GM10266 (cell line): ENCODE results near the gene NID1.
"Not testable (repeated sequence)": the region's sequence is repeated elsewhere in the genome, so short reads cannot be mapped to it uniquely, and the experiment has no call there.

Experiments
- DNase-seq: peaks from one replicate; pipeline ENCODE4 v3.0.0; 2012; ENCODE audit errors: extremely low spot score
- TF ChIP-seq, protein P1 (sequence below): IDR thresholded peaks from 2 replicates; pipeline ENCODE4 v1.5.1; 2012; ENCODE audit warnings: mild to moderate bottlenecking, low read depth; ENCODE audit not compliant: control insufficient read depth, insufficient read depth; ENCODE audit errors: missing control alignments

NID1 gene

DNA sequence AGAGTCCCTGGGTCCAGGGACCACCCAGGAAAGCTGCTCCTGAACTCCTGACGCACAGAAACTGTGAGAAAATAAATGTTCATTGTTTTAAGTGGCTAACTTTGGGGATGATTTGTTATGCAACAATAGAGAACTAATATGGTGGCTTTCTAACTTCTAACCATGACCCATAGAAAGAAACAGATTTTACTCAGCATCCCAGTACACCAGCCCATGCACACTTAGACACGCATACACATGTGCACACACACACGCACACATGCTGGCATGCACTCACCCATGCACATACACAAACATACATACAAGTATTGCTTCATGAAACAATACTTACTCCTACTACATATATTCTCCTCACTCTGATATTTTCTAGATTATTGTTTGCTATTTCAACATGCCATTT, 57.1 kb downstream of the NID1 start:
- TF ChIP-seq, protein P1, sequence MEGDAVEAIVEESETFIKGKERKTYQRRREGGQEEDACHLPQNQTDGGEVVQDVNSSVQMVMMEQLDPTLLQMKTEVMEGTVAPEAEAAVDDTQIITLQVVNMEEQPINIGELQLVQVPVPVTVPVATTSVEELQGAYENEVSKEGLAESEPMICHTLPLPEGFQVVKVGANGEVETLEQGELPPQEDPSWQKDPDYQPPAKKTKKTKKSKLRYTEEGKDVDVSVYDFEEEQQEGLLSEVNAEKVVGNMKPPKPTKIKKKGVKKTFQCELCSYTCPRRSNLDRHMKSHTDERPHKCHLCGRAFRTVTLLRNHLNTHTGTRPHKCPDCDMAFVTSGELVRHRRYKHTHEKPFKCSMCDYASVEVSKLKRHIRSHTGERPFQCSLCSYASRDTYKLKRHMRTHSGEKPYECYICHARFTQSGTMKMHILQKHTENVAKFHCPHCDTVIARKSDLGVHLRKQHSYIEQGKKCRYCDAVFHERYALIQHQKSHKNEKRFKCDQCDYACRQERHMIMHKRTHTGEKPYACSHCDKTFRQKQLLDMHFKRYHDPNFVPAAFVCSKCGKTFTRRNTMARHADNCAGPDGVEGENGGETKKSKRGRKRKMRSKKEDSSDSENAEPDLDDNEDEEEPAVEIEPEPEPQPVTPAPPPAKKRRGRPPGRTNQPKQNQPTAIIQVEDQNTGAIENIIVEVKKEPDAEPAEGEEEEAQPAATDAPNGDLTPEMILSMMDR: no peak
- no peak for DNase-seq

DNA sequence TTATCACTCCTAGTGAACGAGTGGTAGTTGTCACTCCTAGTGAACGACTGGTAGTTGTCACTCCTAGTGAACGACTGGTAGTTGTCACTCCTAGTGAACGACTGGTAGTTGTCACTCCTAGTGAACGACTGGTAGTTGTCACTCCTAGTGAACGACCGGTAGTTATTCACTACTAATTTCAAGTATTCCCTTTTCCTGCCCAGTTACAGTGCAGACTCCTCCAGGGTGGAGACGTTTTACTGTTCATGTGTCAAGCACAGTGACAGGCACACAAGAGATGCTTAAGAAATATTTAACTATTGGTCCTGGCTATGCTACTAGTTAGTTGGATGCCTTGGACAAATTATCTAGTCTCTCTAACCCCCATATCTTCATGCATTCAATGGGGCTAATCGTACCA, 61.8 kb downstream of the NID1 start:
- DNase-seq: not testable (repeated sequence)

DNA sequence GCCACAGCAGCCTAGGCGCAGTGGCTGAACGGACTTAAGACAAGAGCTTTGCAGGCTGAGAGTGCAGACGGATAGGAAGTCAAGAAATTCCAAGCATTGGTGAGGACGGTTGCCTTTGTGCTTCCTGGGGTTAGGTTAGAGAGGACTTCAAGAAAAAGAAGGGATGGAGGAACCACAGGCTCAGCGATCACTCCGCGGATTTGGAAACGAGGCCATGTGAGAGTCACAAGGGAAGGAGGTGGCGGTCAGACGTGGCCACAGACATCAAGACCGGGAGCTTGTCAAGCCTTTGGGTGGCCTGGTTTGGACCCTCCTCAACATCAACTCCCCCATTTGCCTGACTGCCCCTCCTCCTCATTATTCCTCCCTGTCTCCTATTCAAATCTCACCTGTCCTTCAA, 62.3 kb downstream of the NID1 start:
- DNase-seq: no peak
- TF ChIP-seq, protein P1: no peak

DNA sequence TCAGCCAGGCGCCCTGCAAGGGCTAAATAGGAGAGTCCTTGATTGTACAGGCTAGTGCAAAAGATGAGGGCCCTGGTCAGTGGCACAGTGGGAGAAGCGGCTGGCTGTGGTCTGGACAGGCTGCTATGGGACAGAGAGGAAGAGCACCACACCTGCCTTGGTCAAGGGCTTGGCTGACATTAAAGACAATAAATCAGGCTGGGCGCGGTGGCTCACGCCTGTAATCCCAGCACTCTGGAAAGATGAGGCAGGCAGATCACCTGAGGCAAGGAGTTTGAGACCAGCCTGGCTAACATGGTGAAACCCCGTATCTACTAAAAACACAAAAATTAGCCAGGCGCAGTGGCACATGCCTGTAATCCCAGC, 62.9 kb downstream of the NID1 start:
- TF ChIP-seq, protein P1: no peak
- DNase-seq: no peak

DNA sequence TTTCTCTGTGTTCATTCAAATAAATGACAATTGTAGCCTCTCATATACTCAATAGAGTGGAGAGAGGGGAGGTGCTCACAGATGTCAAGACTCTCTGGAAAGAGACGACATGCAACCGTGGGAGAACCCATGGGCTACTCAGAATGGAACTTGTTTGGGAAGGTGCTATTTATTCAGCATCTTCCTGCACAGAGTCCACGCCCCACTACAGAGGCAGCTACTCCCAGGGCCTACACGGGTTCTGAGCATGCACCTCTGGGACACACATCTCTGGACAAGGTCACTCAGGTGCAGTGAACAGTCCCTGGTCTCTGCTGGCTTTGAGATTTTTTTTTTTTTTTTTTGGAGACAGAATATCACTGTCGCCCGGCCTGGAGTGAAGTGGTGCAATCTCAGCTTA, 64.1 kb downstream of the NID1 start:
- TF ChIP-seq, protein P1: no peak
- no peak for DNase-seq

DNA sequence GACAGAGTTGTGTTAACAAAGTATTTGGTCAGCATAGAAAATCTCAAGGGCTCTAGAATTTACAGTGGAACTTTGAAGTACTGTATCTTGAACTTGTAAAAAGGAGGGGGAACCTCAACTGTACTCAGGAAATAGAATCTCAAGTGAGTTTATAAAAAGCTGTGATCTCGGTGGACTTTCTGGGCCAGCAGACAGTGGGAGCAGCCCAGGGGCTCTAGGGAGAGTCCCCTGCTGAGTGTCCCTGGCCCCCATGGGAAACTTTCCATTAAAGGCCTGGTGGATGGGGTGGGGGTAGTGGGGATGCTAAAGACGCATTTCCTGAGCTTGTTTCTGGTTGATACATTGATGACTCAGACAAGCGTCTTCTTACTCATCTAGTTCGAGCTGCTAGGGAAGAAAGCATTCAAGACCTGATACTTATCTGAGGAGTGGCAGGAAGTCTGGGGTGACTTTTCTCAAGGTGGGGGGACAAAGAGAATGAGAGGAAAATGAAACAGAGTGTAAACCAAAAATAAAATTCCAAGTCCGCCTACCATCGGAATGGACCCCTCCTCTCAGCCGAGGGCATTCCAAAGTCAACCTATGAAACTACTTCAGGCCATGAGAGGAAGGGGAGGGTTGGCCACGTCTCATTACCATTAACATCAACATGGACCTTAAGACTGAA, 65.5 kb downstream of the NID1 start:
- TF ChIP-seq, protein P1: no peak
- peak; percentile 71 for DNase-seq

DNA sequence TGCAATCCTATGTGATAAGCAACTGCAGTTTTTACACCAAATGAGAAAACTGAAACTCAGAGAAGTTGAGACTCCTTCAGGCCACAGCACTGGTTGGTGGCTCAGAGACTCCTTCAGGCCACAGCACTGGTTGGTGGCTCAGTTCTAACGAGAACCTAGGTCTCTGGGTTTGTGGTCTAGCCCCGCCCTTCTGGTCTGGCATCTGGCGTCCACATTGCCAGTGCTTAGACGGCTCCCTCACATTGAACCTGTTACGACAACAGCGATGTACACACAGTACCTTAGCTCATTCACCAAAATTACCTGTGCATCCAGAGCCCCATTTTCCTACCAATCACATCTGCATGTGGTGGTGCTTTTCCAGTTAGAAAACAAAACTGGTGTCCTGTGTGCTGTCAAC, 66.1 kb downstream of the NID1 start:
- peak; percentile 33 for DNase-seq
- TF ChIP-seq, protein P1: no peak

DNA sequence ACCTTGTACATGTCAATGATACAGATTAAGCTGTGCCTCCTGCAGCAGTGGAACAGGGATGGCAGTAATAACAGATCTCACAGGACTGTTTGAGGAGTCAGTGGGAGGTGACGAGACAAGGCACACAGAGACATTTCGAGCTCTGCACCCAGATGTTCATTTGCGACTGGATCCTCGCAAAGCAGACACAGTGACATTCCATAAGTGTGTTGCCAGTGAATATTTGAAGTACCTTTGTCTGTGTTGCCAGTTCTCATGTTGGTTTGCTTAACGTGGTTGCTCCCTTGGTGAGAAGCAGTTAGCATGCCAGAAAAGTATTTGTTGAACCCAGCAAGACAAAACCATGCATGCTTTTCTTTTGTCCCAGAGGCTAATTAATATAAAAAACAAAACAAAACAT, 67.0 kb downstream of the NID1 start:
- no peak for DNase-seq
- TF ChIP-seq, protein P1: no peak
